Measurements from ENCODE around the gene ACSM3.

Gene ACSM3

GRCh38 chr16:20822521-20823325 lies 58.9 kb downstream of the ACSM3 start:
- H3K4me2 ChIP-seq (ENCODE audit: low read length) = no peak overlapping the region
- peaks cover 48% of the 10 kb centered on the region for H3K4me1 ChIP-seq
- H3K36me3 ChIP-seq (ENCODE audit: control insufficient read depth, insufficient read depth, low read length) = no peaks in the 10 kb centered on the region
- H2AFZ ChIP-seq = no peak overlapping the region
- H3K27me3 ChIP-seq (ENCODE audit: control insufficient read depth, insufficient read depth, low read length) = no peaks in the 10 kb centered on the region
- H3K9ac ChIP-seq = no peak overlapping the region
- H3K27ac ChIP-seq = no peak overlapping the region
- no peaks in the 10 kb centered on the region for H3K9me3 ChIP-seq (ENCODE audit: control insufficient read depth, low read length)
- H3K79me2 ChIP-seq = peaks cover 6% of the 10 kb centered on the region
- H3K4me3 ChIP-seq (ENCODE audit: low read depth, low read length) = no peak overlapping the region
- no peak for TF ChIP-seq CTCF (IDR thresholded peaks at IDR 0.05)

- no peaks in the 10 kb centered on the region for H3K27me3 ChIP-seq (ENCODE audit: control insufficient read depth, insufficient read depth, low read length)
- TF ChIP-seq CTCF (IDR thresholded peaks at IDR 0.05) = no peak
- H3K9ac ChIP-seq = no peak overlapping the region
- peaks cover 6% of the 10 kb centered on the region for H3K79me2 ChIP-seq
- H3K36me3 ChIP-seq (ENCODE audit: control insufficient read depth, insufficient read depth, low read length) = peaks cover 4% of the 10 kb centered on the region
- H2AFZ ChIP-seq = peak overlapping the region; percentile 19
- H3K4me3 ChIP-seq (ENCODE audit: low read depth, low read length) = peak overlapping the region; percentile 22
- H3K9me3 ChIP-seq (ENCODE audit: control insufficient read depth, low read length) = no peaks in the 10 kb centered on the region
- peak overlapping the region; percentile 43 for H3K4me2 ChIP-seq (ENCODE audit: low read length)
- peaks cover 48% of the 10 kb centered on the region for H3K4me1 ChIP-seq
- H3K27ac ChIP-seq = peak overlapping the region; percentile 83
These were observed 62.3 kb downstream of the ACSM3 start for GRCh38 chr16:20826039-20826566.

GRCh38 chr16:20829536-20829935 lies 65.7 kb downstream of the ACSM3 start:
- Histone ChIP-seq H3K27ac (no peak overlapping the region), H3K9ac (no peak overlapping the region), H3K4me1 (peaks cover 31% of the 10 kb centered on the region), H3K36me3 (ENCODE audit: control insufficient read depth, insufficient read depth, low read length) (peaks cover 4% of the 10 kb centered on the region), H3K79me2 (no peaks in the 10 kb centered on the region), H3K4me2 (ENCODE audit: low read length) (no peak overlapping the region), H3K4me3 (ENCODE audit: low read depth, low read length) (no peak overlapping the region), H2AFZ (no peak overlapping the region), H3K27me3 (ENCODE audit: control insufficient read depth, insufficient read depth, low read length) (no peaks in the 10 kb centered on the region), H3K9me3 (ENCODE audit: control insufficient read depth, low read length) (no peaks in the 10 kb centered on the region)
- TF ChIP-seq CTCF (IDR thresholded peaks at IDR 0.05) = no peak

- H3K4me1 ChIP-seq = peaks cover 22% of the 10 kb centered on the region
- H3K27me3 ChIP-seq (ENCODE audit: control insufficient read depth, insufficient read depth, low read length) = no peaks in the 10 kb centered on the region
- no peaks in the 10 kb centered on the region for H3K9me3 ChIP-seq (ENCODE audit: control insufficient read depth, low read length)
- no peaks in the 10 kb centered on the region for H3K79me2 ChIP-seq
- TF ChIP-seq CTCF (IDR thresholded peaks at IDR 0.05) = no peak
- H3K27ac ChIP-seq = no peak overlapping the region
- H2AFZ ChIP-seq = no peak overlapping the region
- no peak overlapping the region for H3K4me2 ChIP-seq (ENCODE audit: low read length)
- H3K36me3 ChIP-seq (ENCODE audit: control insufficient read depth, insufficient read depth, low read length) = peaks cover 4% of the 10 kb centered on the region
- H3K4me3 ChIP-seq (ENCODE audit: low read depth, low read length) = no peak overlapping the region
- H3K9ac ChIP-seq = no peak overlapping the region
These were observed 66.6 kb downstream of the ACSM3 start for GRCh38 chr16:20830372-20830771.
